ENCODE measurements around the gene PRX. TPM values are rescaled to one million over a fixed set of nuclear protein-coding genes. Genes with fewer than 3 reads are reported as not detected.

The PRX gene
- total and polyA plus RNA-seq, 2 of the 13 experiments (the other 11 are each of a cell fraction or from before 2014, with no cell fraction given) = 0.66 TPM

GRCh38 chr19:40383668-40384248, 29.4 kb downstream of the PRX start:
- intact Hi-C loops (cut with micrococcal nuclease; ENCODE audit: unreplicated experiment) = no loop called here
- CTCF ChIA-PET (ENCODE audit: low intra/inter-chr PET ratio, low total read pairs) = no interaction called here

More at GRCh38 chr19:40383668-40384248, 29.4 kb downstream of the PRX start:
- no peaks in the 10 kb centered on the region for H4K20me1 ChIP-seq (ENCODE audit: insufficient read depth, low read length)
- no peaks in the 10 kb centered on the region; a peak in 1 of 5 replicates for H3K36me3 ChIP-seq (replicated peaks in 1 of 2; ENCODE audit: control insufficient read depth in 1 of 2, insufficient read depth in 2 of 2, low read length in 2 of 2)
- no peak overlapping the region for H2AFZ ChIP-seq (ENCODE audit: low read length)
- no peak overlapping the region for H3K4me2 ChIP-seq (ENCODE audit: low read depth, low read length)
- TF ChIP-seq CERS6 (CRISPR knock-in tag; IDR thresholded peaks at IDR 0.05) = no peak
- TF ChIP-seq, protein P1, sequence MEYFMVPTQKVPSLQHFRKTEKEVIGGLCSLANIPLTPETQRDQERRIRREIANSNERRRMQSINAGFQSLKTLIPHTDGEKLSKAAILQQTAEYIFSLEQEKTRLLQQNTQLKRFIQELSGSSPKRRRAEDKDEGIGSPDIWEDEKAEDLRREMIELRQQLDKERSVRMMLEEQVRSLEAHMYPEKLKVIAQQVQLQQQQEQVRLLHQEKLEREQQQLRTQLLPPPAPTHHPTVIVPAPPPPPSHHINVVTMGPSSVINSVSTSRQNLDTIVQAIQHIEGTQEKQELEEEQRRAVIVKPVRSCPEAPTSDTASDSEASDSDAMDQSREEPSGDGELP (IDR thresholded peaks at IDR 0.05; ENCODE audit: borderline replicate concordance, low read depth) = no peak
- TF ChIP-seq MXD1 (CRISPR knock-in tag; IDR thresholded peaks at IDR 0.05) = no peak
- no peak for TF ChIP-seq SOX6 (IDR thresholded peaks at IDR 0.05)
- no peak for TF ChIP-seq SOX6 (CRISPR knock-in tag; IDR thresholded peaks at IDR 0.05)
- TF ChIP-seq PAF1 (CRISPR knock-in tag; IDR thresholded peaks at IDR 0.05) = no peak
- TF ChIP-seq ZNF768 (CRISPR knock-in tag; IDR thresholded peaks at IDR 0.05) = no peak
- TF ChIP-seq CHD2 (IDR thresholded peaks at IDR 0.05; ENCODE audit: low read depth, low read length) = no peak
- no TSS peak for BruUV-seq (replicated peaks)
- no peak for ATAC-seq
- no peak overlapping the region for H3K27ac ChIP-seq (ENCODE audit: extremely low read length, insufficient read depth, low read length)
- DNase-seq (ENCODE audit: low spot score) = no peak
- POLR2A ChIA-PET = no interaction called here
- FAIRE-seq = no peak
- H3K79me2 ChIP-seq (ENCODE audit: insufficient read depth, low read length) = no peaks in the 10 kb centered on the region
- in situ Hi-C loops (cut with HindIII; ENCODE audit: extremely low pct_ligation_motif_present, low pct_unique_long_range_greater_than_20kb) = no loop called here
- 85% methylated on average over 28 of the region's 28 CpGs for WGBS (ENCODE audit: low lambda C conversion rate)
- H3K9me3 ChIP-seq (ENCODE audit: low read length) = no peaks in the 10 kb centered on the region
- 0 out of 5 replicates have a peak, but pooled peaks cover 0 to 2% of the 10 kb centered on the region in 2 experiments for H3K27me3 ChIP-seq (ENCODE audit: control insufficient read depth in 1 of 2, insufficient read depth in 2 of 2, low read length in 2 of 2)
- H3K4me1 ChIP-seq (ENCODE audit: insufficient read depth, low read length) = peaks cover 8% of the 10 kb centered on the region; the same call in 1 of the 2 replicates
- no peak overlapping the region for H3K4me3 ChIP-seq (replicated peaks in 1 of 3; ENCODE audit: insufficient read depth in 1 of 3, low read depth in 2 of 3, low read length in 3 of 3)
- H3K9ac ChIP-seq (ENCODE audit: insufficient read depth, low read depth, low read length) = no peak overlapping the region

Measured in HepG2 (cell line).